Skeletal muscle tissue (tissue), 4 donors: ENCODE results near the gene TRAPPC1. TPM values are rescaled to one million over a fixed set of nuclear protein-coding genes. Genes with fewer than 3 reads are reported as not detected.
"Not testable (repeated sequence)": the region's sequence is repeated elsewhere in the genome, so short reads cannot be mapped to it uniquely, and the experiment has no call there.

Source experiments
- H3K27ac ChIP-seq: one replicate; pipeline ENCODE4 v1.7.0; 2013; ENCODE audit warnings: mild to moderate bottlenecking, low read depth, low read length, inconsistent platforms
- H3K27me3 ChIP-seq, 3 donors: one replicate each; pipeline ENCODE4 v1.7.0; 2013; ENCODE audit warnings: low read length in 3 of 3; ENCODE audit not compliant: control insufficient read depth in 3 of 3, insufficient read depth in 3 of 3
- H3K36me3 ChIP-seq, 3 donors: one replicate each; pipeline ENCODE4 v1.7.0; 2013; ENCODE audit warnings: low read length in 3 of 3; ENCODE audit not compliant: control insufficient read depth in 3 of 3, insufficient read depth in 3 of 3
- H3K4me1 ChIP-seq, 3 donors: one replicate each; pipeline ENCODE4 v1.7.0; 2013; ENCODE audit warnings: low read length in 3 of 3, mild to moderate bottlenecking in 3 of 3; ENCODE audit not compliant: control insufficient read depth in 3 of 3, insufficient read depth in 3 of 3
- H3K4me3 ChIP-seq, 3 donors: one replicate each; pipeline ENCODE4 v1.7.0; 2013; ENCODE audit warnings: low read length in 3 of 3
- H3K9ac ChIP-seq, 3 donors: one replicate each; pipeline ENCODE4 v1.7.0; 2013; ENCODE audit warnings: low read length in 3 of 3, mild to moderate bottlenecking in 3 of 3, moderate library complexity in 2 of 3, low read depth in 1 of 3
- H3K9me3 ChIP-seq, 3 donors: one replicate each; pipeline ENCODE4 v1.7.0; 2013; ENCODE audit warnings: low read length in 3 of 3; ENCODE audit not compliant: control insufficient read depth in 3 of 3
- total RNA-seq: library from RNA; depleted of rRNA; stranded (reverse); fragments of >200 nt; gene quantifications from one replicate; pipeline ENCODE4 v1.2.3, GENCODE V29; 2014
- donor health status: Osteomylitis.

Gene TRAPPC1
- total RNA-seq, 1 donor from 2014 or later: 17.2 TPM

GRCh38 chr17:7959503-7960253 is 27.9 kb upstream of the TRAPPC1 start:
- H3K9ac ChIP-seq: no peak overlapping the region
- H3K4me3 ChIP-seq: no peak overlapping the region
- no peaks in the 10 kb centered on the region for H3K36me3 ChIP-seq
- no peak overlapping the region for H3K27ac ChIP-seq
- no peaks in the 10 kb centered on the region for H3K4me1 ChIP-seq
- no peaks in the 10 kb centered on the region for H3K9me3 ChIP-seq
- H3K27me3 ChIP-seq: peaks cover 0 to 15% (median 8%) of the 10 kb centered on the region in 3 donors

- peaks cover 0 to 9% (median 8%) of the 10 kb centered on the region in 3 donors for H3K27me3 ChIP-seq
- no peak overlapping the region for H3K4me3 ChIP-seq
- H3K36me3 ChIP-seq: no peaks in the 10 kb centered on the region
- no peak overlapping the region for H3K9ac ChIP-seq
- H3K27ac ChIP-seq: no peak overlapping the region
- no peaks in the 10 kb centered on the region for H3K9me3 ChIP-seq
- no peaks in the 10 kb centered on the region for H3K4me1 ChIP-seq
Measured at GRCh38 chr17:7956228-7956965, 24.7 kb upstream of the TRAPPC1 start.

GRCh38 chr17:7955414-7956227 is 23.9 kb upstream of the TRAPPC1 start:
- Histone ChIP-seq H3K27me3 (peaks cover 0 to 6% (median 6%) of the 10 kb centered on the region in 3 donors), H3K27ac (no peak overlapping the region), H3K4me1 (no peaks in the 10 kb centered on the region), H3K36me3 (no peaks in the 10 kb centered on the region), H3K9ac (no peak overlapping the region), H3K9me3 (no peaks in the 10 kb centered on the region), H3K4me3 (no peak overlapping the region)

- not testable (repeated sequence) for H3K4me3 ChIP-seq, H3K27me3 ChIP-seq, H3K4me1 ChIP-seq, H3K9ac ChIP-seq, H3K9me3 ChIP-seq, H3K27ac ChIP-seq
- peaks cover 8 to 13% (median 10%) of the 10 kb centered on the region in 3 donors for H3K36me3 ChIP-seq
Measured at GRCh38 chr17:7953266-7953665, 21.5 kb upstream of the TRAPPC1 start.

GRCh38 chr17:7951143-7951792 is 19.5 kb upstream of the TRAPPC1 start:
- no peak overlapping the region for H3K9ac ChIP-seq
- H3K27me3 ChIP-seq: no peaks in the 10 kb centered on the region
- H3K27ac ChIP-seq: no peak overlapping the region
- H3K9me3 ChIP-seq: no peaks in the 10 kb centered on the region
- H3K4me1 ChIP-seq: no peaks in the 10 kb centered on the region
- H3K36me3 ChIP-seq: peaks cover 24 to 28% (median 27%) of the 10 kb centered on the region in 3 donors
- no peak overlapping the region for H3K4me3 ChIP-seq

GRCh38 chr17:7950578-7950977 is 18.8 kb upstream of the TRAPPC1 start:
- H3K27me3 ChIP-seq: no peaks in the 10 kb centered on the region
- H3K27ac ChIP-seq: no peak overlapping the region
- H3K9ac ChIP-seq: no peak overlapping the region
- H3K4me3 ChIP-seq: no peak overlapping the region
- H3K9me3 ChIP-seq: no peaks in the 10 kb centered on the region
- H3K4me1 ChIP-seq: no peaks in the 10 kb centered on the region
- peaks cover 31 to 35% (median 34%) of the 10 kb centered on the region in 3 donors for H3K36me3 ChIP-seq

- no peaks in the 10 kb centered on the region for H3K27me3 ChIP-seq
- no peak overlapping the region for H3K27ac ChIP-seq
- H3K4me1 ChIP-seq: no peaks in the 10 kb centered on the region
- no peaks in the 10 kb centered on the region for H3K9me3 ChIP-seq
- no peak overlapping the region for H3K9ac ChIP-seq
- no peak overlapping the region for H3K4me3 ChIP-seq
- H3K36me3 ChIP-seq: peaks cover 53 to 60% (median 59%) of the 10 kb centered on the region in 3 donors
Measured at GRCh38 chr17:7947651-7948050, 15.9 kb upstream of the TRAPPC1 start.

GRCh38 chr17:7946441-7946840 is 14.7 kb upstream of the TRAPPC1 start:
- peaks cover 55 to 66% (median 60%) of the 10 kb centered on the region in 3 donors for H3K36me3 ChIP-seq
- H3K27me3 ChIP-seq: no peaks in the 10 kb centered on the region
- no peaks in the 10 kb centered on the region for H3K9me3 ChIP-seq
- no peaks in the 10 kb centered on the region for H3K4me1 ChIP-seq
- no peak overlapping the region for H3K4me3 ChIP-seq
- H3K9ac ChIP-seq: no peak overlapping the region
- no peak overlapping the region for H3K27ac ChIP-seq

GRCh38 chr17:7945651-7946050 is 13.9 kb upstream of the TRAPPC1 start:
- Histone ChIP-seq H3K4me3 (no peak overlapping the region), H3K27me3 (no peaks in the 10 kb centered on the region), H3K9me3 (no peaks in the 10 kb centered on the region), H3K27ac (no peak overlapping the region), H3K36me3 (peaks cover 59 to 68% (median 62%) of the 10 kb centered on the region in 3 donors), H3K9ac (no peak overlapping the region), H3K4me1 (no peaks in the 10 kb centered on the region)
